Stimulated activated naive CD8-positive, alpha-beta T cell treated with anti-CD3 and anti-CD28 coated beads, Interleukin-15, Interleukin-2, amounts not matched to agents 100 U/mL and 50 U/mL, for 24 hours (primary cell): ENCODE measurements around the gene RALGDS.

ENCODE experiments used
- ATAC-seq: fragments of 150-1000 bp; cut with Tn5 transposase; one replicate; pipeline ENCODE4 v1.10.0; 2021
- DNase-seq: peaks from one replicate; pipeline ENCODE4 v3.0.0; 2021

Gene RALGDS

GRCh38 chr9:133134388-133135145, 13.5 kb upstream of the RALGDS start:
- ATAC-seq (peak; percentile 4), DNase-seq (no peak)

GRCh38 chr9:133133681-133134387, 12.8 kb upstream of the RALGDS start:
- peak; percentile 90 for ATAC-seq

GRCh38 chr9:133132174-133132573, 11.1 kb upstream of the RALGDS start:
- DNase-seq, result no peak
- ATAC-seq, result no peak

More at GRCh38 chr9:133133681-133134387, 12.8 kb upstream of the RALGDS start:
- DNase-seq, result peak; percentile 83

- no peak for ATAC-seq
- DNase-seq, result no peak
Observed at GRCh38 chr9:133131506-133131905, 10.5 kb upstream of the RALGDS start.

- ATAC-seq (peak; percentile 21), DNase-seq (peak; percentile 64)
Observed at GRCh38 chr9:133130685-133131244, 9.7 kb upstream of the RALGDS start.

GRCh38 chr9:133129001-133129795, 8.2 kb upstream of the RALGDS start:
- ATAC-seq (no peak), DNase-seq (no peak)

- no peak for DNase-seq
Observed at GRCh38 chr9:133128152-133128551, 7.1 kb upstream of the RALGDS start.

GRCh38 chr9:133127340-133127981, 6.4 kb upstream of the RALGDS start:
- ATAC-seq, result peak; percentile 34
- DNase-seq, result peak; percentile 66

More at GRCh38 chr9:133128152-133128551, 7.1 kb upstream of the RALGDS start:
- no peak for ATAC-seq

- ATAC-seq, result no peak
- no peak for DNase-seq
Observed at GRCh38 chr9:133126697-133127339, 5.8 kb upstream of the RALGDS start.

- DNase-seq (peak; percentile 39), ATAC-seq (peak; percentile 21)
Observed at GRCh38 chr9:133125941-133126696, 5.1 kb upstream of the RALGDS start.

GRCh38 chr9:133124907-133125275, 3.9 kb upstream of the RALGDS start:
- DNase-seq, result no peak
- ATAC-seq, result no peak

GRCh38 chr9:133124123-133124906, 3.3 kb upstream of the RALGDS start:
- no peak for ATAC-seq

GRCh38 chr9:133122935-133123611, 2.0 kb upstream of the RALGDS start:
- no peak for ATAC-seq
- DNase-seq, result no peak

More at GRCh38 chr9:133124123-133124906, 3.3 kb upstream of the RALGDS start:
- no peak for DNase-seq

- no peak for DNase-seq
- ATAC-seq, result no peak
Observed at GRCh38 chr9:133122605-133122934, 1.5 kb upstream of the RALGDS start.

GRCh38 chr9:133121915-133122550, 993 bp upstream of the RALGDS start:
- ATAC-seq, result peak; percentile 1

GRCh38 chr9:133120501-133121197, 391 bp downstream of the RALGDS start:
- DNase-seq (no peak), ATAC-seq (no peak)

More at GRCh38 chr9:133121915-133122550, 993 bp upstream of the RALGDS start:
- DNase-seq, result no peak

GRCh38 chr9:133119846-133120500, 1.1 kb downstream of the RALGDS start:
- no peak for ATAC-seq
- DNase-seq, result no peak
